ENCODE data around the gene RASSF5. TPM values are rescaled to one million over a fixed set of nuclear protein-coding genes. Genes with fewer than 3 reads are reported as not detected.

The RASSF5 gene
- total RNA-seq, 1 donor from 2014 or later, result 0.11 TPM

DNA sequence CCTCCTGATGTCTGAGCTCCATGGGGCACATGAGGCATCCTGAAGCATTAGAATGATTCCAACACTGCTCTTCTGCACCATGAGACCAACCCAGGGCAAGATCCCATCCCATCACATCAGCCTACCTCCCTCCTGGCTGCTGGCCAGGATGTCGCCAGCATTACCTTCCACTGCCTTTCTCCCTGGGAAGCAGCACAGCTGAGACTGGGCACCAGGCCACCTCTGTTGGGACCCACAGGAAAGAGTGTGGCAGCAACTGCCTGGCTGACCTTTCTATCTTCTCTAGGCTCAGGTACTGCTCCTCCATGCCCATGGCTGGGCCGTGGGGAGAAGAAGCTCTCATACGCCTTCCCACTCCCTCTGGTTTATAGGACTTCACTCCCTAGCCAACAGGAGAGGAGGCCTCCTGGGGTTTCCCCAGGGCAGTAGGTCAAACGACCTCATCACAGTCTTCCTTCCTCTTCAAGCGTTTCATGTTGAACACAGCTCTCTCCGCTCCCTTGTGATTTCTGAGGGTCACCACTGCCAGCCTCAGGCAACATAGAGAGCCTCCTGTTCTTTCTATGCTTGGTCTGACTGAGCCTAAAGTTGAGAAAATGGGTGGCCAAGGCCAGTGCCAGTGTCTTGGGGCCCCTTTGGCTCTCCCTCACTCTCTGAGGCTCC, 11.1 kb upstream of the RASSF5 start:
- DNase-seq (ENCODE audit: low read depth), result no peak

DNA sequence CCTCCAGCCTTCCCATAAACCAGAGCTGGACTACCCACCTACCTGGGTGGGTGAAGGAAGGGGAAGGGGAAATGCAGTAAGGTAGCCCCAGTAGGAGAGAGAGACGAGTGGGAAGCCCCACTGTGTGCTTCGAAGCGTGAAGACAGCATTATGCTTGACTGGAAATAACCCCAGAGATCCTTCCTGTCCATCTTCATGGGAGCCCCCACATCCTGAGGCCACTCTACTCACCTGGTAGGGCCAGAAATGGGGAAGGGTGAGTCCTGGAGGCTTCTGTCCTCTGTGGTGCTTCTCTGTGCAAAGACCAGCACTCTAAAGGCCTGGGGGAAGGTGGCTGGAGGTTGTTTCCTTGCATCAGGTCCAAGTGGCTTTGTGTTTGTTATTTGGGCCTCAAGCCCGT, 10.0 kb upstream of the RASSF5 start:
- DNase-seq (ENCODE audit: low read depth), result no peak

DNA sequence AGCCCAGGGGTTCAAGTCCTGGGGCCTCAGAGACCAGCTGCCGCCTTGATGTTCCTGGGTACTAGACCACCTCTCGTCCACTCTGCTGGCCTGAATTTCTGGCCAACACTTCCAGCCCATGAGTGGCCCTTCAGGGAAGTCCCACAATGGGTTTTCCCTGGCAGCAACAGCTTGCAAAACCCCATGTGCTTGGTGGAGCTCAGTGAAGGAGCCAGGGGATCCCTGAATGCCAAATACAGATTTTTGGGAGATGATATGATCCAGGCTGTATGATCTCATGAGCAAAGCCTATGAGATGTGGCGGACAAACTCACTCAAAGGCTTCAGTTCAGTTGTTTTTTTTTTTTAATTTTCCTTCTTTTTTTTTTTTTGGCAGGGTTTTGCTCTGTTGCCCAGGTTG, 9.6 kb upstream of the RASSF5 start:
- DNase-seq (ENCODE audit: low read depth), result no peak

DNA sequence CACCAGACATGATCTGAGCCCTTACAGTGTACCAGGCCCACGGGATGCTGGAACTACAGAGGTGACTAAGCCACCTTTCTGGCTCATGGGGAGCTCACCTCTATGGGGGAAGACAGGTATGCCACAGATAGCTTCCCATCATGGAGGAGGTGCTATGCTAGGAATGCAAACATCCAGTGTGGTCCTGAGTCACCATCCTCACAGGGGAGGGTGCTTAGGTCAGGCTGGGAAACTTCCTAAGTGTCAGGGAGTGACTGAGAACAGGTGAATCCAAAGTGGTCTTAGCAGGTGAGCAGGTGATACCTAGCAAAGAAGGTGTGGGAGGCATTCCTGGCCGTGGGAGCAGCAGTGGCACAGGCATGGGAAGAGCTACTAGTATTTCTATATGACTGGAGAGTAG, 8.6 kb upstream of the RASSF5 start:
- no peak for DNase-seq (ENCODE audit: low read depth)

DNA sequence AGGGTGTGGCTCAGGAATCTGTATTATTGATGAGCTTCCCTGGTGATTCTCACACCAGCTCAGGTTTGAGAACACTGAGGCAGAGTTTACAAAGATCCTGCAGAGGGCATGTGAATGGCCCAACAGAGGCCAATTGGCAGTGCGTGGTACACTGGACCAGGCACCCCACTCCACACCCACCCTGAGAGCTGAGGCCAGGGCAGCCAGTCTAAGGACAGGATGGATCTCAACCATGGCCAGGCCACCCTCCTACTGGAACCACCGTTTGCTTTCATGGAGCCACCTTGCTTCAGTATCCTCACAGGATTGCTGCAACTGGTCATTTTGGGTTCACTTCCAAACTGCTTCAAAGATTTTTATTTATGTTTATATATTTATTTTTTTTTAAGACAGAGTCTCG, 7.3 kb upstream of the RASSF5 start:
- no peak for DNase-seq (ENCODE audit: low read depth)

DNA sequence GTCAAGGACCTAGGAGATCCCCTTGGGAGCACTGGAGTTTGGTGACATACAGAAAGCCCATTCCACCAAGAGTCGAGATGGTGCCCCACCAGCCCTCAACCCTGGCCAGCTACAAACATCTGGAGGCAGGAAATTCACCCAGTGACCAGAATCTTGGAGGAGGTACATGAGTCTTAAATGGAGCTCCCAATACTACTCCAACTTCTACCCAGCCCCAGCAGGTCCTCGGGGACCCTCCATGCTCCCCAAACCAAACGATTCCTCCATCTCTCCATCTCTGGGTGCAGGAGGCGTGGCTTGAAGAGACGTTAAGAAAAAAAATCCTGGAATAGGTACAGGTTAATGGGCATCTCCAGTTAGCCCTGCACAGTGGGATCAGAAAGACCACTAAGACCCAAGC, 5.5 kb upstream of the RASSF5 start:
- DNase-seq (ENCODE audit: low read depth), result no peak

DNA sequence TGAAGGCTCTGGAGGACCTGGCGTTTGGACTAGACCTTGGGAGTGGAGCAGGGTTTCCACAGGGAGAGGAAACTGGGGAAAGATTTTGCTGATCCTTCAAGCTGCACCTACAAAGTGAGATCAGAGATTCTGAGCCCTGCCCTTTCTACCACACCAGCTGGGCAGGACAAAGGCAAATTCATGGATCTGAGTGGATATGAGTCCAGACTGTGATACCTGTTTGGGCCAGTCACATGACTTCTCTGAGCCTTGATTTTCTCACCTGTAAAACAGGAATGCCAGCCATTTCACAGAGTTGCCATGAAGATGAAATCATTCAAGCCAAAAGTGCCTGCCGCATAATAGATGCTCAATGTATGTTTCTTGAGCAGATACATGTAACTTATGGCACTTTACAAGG, 4.9 kb upstream of the RASSF5 start:
- DNase-seq (ENCODE audit: low read depth), result no peak

DNA sequence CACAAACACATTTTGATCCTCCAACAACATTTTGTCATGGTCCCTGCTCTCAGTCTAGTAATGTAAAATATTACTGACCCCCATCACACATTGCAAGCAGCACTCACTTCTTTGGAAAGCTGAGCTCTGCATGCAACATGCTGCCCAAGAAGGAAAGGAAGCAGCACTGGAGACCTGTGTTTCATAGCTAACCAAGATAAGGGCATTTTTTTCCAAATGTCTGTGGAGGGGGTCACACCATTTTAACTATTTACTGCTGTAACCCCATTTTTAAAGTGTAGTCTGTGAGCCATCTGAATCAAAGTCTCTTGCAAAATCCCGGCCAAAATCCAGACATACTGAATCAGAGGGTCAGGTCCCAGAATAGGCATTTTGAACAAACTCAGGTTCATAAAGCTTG, 4.5 kb upstream of the RASSF5 start:
- DNase-seq (ENCODE audit: low read depth), result no peak

DNA sequence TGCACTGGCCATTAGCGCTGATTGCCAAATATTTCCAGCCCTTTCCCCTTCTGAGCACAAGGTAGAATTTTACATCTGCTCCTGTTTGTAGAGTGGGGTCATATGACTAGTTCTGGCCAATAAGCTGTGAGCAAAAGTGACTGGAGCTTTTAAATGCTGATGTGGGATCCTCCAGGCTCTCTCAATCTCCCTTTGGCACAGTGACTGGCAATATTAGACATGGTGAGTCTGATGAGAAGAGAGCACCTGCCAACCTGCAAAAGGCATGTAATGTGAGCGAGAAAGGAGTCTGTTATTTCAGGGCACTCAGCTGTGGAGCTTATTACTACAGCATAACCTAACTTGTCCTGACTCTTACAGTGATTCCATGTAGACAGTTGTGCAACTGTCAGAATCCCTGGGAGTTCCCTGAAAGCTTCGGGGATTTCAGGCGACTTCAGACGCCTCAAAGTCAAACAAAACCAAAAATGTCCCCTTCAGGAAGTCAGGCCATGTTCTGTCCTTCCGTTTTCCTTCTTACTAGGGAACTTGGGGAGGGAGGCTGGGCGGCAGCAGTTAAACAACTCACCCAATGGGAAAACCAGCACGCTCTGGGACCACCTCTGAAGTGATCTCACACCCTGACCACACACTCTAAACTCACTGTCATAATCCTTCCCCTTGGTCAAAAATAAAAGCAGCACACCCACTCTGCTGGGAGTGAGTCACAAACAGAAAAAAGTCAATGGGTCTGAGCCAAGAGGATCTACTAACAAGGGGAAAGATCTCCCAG, 3.6 kb upstream of the RASSF5 start:
- peak; percentile 97 for DNase-seq (ENCODE audit: low read depth)

DNA sequence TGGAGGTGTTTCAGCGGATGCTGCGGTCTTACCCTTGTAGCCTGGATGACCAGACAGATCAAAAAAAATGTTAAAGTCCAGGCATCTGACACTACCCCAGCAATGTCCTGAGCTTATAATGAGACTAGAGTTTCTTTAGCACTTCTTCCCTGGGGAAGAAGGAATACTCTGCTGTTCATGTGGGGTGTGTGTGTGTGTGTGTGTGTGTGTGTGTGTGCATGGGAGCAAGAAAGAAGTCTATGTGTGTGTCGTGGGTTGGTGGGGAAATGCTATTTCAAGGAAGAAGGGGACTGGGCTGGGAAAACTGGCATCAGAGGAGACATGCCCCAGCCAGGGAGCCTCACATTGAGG, 3.0 kb upstream of the RASSF5 start:
- DNase-seq (ENCODE audit: low read depth), result no peak

DNA sequence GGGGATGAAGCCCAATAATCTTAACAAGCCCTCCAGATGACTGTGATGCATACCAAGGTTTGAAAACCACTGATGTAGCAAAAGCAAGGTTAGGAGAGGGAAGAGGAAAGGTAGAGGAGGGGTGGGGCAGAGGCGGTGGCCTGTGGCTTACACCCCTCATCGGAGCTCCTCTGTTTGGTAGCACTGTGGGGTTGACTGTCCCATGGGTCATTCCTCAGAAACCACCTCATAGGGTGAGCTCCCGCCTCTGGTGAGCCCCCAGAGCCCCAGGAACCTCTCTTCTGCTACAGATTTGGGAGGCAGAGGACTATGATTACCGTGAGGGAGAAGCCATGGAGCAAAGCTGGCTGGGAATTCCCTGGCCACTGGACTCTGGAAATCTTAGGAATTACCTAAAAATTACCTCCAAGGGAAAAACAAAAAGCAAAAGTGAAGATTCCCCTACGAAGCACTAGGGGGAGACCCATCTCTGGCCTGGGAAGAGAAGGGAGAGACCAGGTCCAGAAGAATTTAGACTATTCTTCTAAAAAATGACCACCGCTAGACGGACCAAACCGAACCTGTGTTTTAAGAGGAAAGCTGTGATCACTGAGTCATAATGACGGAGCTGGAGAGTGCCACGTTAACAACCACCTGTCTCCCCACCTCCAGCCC, 1.5 kb upstream of the RASSF5 start:
- peak; percentile 27 for DNase-seq (ENCODE audit: low read depth)

DNA sequence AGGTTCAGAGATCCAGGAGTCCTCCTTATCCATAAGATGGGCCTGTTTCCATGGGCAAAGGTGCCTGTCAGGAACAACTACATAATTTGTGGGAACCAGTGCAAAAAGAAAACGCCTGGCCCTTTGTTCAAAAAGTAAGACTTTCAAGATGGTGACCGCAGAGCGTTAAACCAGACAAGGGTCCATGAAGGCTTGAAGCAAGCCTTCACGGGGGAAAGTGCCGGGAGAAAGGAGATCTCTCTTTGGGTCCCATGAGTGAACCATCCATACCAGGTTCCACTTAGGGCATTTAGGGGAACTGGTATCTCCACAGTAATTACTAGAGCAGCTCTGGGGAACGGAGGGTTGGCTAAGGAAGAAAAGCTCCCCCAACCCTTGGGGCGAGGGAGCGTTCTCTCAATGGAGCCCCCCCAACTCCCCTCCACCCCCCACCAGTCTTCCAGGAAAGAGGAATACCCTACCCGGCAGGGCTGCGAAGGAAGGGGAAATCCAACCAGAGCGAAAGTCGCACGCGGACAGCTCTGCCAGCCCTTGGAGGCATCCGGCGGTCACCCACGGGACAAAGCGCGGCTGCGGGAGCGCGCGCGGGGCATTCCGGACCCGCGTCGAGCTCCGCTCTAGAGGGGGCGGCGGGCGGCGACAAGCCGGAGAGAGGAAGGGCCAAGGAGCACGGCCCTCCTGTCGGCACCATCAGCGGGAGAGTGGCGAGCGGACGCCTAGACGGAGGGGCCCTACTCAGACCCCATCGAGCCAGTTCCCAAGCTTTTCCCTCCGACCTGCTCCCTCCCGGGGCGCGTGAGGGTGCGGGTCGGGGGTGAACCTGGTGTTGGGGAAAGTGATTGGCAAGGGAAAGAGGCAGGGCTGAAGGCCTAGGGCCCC, 687 bp upstream of the RASSF5 start:
- no peak for DNase-seq (ENCODE audit: low read depth)

DNA sequence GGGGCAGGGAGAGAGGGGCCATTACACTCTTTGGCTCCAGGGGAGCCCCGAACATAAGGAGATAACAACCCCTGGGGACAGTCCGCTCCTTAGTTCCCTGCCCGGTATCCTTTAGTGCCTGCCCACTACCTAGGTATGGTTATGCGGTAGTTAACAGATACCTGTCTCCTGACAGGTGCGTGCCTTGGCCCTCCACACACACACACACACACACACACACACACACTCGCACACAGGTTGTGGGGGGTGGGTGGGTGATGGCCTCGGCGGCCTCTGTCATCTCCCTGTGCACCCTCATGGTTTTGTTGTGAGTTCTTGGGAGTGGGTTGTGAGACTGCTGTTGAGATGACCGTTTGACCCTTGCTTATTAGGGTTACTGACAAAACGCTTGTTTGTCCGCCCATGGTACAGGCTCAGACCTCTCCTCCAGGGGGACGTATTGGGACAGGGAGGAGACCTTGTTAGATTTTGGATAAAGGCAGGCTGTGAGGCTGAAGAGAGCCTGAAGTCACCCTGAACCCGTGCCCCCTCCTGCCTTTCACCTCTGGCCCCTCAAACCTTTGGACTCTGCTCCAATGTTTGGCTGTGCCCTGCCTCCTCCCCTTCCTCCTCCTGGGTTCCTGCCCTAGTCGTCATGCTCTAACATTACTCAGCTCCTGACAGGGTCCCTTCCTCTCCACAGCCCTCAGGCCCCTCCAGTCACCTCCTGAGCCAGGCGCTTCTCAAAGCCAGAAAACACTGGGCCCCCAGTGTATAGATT, 979 bp downstream of the RASSF5 start:
- no peak for DNase-seq (ENCODE audit: low read depth)

DNA sequence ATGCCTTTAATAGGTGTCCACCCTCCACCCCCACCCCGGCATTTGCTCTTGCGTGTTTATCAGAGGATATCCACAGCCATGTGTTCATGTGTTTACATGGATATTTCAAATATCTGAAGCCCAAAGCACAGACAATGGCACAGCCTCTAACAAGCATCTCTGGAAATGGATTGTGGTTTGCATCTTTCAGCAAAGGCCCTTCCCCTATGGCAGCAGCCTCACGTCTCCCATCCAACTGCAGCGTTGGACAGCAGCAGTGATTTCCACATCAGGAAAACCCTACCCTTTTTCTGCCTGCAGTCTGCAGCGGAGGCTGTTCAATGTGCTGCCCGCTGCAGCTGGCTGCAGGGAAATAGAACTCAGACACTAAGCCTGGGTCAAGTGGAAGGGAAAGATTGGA, 1.6 kb downstream of the RASSF5 start:
- peak; percentile 36 for DNase-seq (ENCODE audit: low read depth)

DNA sequence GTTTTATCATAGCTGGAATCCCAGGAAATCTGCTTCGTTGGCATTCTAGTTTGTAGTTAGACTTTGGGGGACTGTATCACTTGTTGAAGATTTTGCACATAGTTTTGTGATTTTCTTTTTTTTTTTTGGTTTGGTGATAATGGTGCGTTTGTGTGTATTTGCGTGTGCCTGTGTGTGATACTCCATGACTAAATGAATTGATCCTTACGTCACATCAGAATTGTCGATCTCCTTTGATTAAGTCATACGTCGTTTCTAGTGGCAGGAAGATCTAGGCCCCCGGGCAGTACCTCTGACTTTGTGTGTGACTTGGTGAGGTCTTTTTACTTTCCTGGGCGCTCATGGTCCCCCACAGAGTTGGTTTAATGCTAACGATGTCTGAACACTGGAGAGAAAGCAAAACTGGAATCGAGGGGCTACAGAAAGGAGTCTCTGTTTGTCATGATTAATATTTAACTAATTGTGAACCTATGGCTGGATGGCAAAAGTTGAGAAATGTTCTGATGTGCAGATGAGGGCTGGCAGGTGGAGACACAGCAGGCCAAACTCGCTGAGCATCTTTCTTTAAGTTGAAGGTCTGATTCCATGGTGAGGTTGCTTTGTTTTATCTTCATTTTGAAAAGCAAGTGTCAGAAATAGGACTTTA, 2.4 kb downstream of the RASSF5 start:
- DNase-seq (ENCODE audit: low read depth), result no peak

DNA sequence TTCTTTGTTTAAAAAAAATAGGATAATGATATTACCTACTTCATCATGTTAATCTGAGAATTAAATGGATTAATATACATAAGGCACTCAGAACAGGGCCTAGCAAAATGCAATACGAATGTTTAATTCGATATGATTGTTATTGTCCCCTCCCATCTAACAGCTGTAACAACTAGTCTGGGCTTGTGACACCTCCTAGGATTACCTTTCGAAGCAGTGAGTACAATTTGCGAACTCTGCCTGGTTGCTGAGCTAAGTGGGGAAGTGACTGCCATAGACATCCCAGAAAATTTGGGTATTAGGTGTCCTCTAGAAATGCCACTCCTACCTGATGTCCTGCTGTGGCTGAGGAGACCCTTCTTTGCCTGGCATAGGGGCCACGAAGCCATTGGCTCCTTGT, 3.0 kb downstream of the RASSF5 start:
- DNase-seq (ENCODE audit: low read depth), result no peak

DNA sequence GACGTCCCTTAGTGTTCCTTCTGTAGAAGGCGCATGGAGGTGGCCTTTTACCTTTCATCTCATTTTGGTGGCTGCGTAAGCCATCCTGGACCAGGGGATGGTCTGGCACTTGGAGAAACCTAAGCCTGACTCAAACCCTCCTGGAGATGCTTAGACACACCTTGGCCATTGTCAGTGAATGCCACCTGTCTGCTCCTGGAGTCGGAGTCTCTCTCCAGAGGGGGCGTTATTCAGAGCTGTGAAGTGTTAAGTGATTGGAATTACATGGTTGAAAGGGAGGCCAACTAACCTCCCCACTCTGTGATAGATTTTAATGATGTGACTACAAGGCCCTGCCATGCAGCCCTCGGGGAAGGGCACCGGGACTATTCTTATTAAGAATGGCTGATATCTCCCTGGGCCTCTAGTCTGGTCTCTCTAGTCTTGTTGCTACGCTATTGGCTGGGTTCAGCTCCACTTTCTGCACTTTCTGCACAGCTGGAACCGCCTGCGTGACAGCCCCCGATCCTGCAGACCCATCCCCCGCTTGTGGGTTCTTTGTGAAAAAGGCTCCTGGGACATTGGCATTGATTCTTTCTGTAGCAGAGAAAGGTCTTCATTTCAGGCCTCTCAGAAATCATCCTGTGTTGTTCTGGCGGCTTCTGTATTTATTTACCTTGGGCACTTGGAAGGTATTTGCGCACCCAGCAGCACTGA, 4.2 kb downstream of the RASSF5 start:
- DNase-seq (ENCODE audit: low read depth), result no peak

DNA sequence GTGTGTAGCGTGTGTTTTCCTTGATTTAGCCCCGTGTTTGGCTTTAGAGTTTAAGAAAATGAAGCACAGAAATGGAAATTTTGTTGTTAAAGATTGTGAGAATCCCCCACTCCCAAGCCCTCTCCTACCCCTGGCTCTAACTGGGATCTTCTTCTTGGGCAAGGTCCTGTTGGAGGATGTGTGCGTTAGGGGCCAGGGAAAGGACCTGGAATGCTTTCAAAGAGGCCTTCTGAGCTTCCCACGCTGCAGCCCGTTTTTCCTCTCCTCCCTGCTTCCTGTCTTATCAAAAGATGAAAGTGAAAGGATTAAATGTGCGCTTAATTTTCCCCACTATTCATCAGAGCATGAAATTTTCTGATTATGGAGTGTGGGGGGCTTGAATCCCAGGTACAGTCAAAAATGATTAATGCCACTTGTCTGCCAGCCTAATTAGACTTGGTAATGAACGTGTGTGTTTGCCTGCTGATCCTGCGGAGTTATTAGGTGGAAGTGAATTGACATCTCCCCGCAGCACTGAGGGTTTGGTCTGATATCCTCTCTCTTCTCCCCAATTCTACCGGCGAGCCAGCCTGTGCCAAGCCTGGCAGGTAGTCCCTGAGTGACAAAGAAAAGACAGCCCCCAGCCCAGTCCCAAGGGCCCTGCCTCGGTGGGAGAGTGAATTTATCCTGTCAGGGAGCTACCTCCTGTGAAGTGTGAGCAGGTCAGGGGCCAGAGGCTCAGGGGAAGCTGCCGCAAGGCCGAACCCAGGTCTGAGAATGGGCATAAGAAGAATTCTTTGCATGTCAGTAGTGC, 4.9 kb downstream of the RASSF5 start:
- DNase-seq (ENCODE audit: low read depth), result no peak

DNA sequence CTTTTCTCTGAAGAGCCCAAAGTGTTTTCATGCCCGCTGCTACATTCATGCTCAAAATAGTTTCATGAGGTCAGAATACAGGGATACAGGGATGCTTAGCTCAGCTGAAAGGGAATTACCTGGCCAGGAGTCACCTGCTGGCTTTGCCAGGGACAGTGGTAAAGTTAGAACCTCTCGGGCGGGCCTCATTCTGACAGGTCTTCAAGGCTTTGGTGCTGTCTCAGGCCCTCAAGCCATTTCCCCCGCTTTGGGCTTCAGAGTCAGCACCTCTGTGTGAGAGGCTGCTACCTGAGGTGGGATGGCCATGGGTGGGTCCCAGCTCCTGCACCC, 5.5 kb downstream of the RASSF5 start:
- no peak for DNase-seq (ENCODE audit: low read depth)

All from myocyte (in vitro differentiated cells).